Suppressor macrophage (primary cell): ENCODE results near the gene CACNA1B.

Source experiments
- DNase-seq, 4 experiments: peaks; one replicate each; pipeline ENCODE4 v3.0.0-alpha.2; 2020 to 2022

CACNA1B gene

GRCh38 chr9:137924169-137924568 lies 46.6 kb downstream of the CACNA1B start:
- no peak for DNase-seq

- DNase-seq = no peak
Measured at GRCh38 chr9:137924761-137925369, 47.3 kb downstream of the CACNA1B start.

- no peak for DNase-seq
Measured at GRCh38 chr9:137943655-137944054, 66.1 kb downstream of the CACNA1B start.

- no peak for DNase-seq
Measured at GRCh38 chr9:137945581-137945980, 68.0 kb downstream of the CACNA1B start.

GRCh38 chr9:137946993-137947392 lies 69.4 kb downstream of the CACNA1B start:
- DNase-seq = no peak

GRCh38 chr9:137948642-137949041 lies 71.1 kb downstream of the CACNA1B start:
- no peak for DNase-seq

- DNase-seq = no peak
Measured at GRCh38 chr9:137949260-137949659, 71.7 kb downstream of the CACNA1B start.

- no peak for DNase-seq
Measured at GRCh38 chr9:137951107-137951506, 73.5 kb downstream of the CACNA1B start.

GRCh38 chr9:137951597-137952490 lies 74.3 kb downstream of the CACNA1B start:
- no peak for DNase-seq

- no peak for DNase-seq
Measured at GRCh38 chr9:137952976-137953666, 75.5 kb downstream of the CACNA1B start.

- DNase-seq = no peak
Measured at GRCh38 chr9:137953683-137954438, 76.3 kb downstream of the CACNA1B start.

GRCh38 chr9:137955224-137955570 lies 77.6 kb downstream of the CACNA1B start:
- no peak for DNase-seq

- DNase-seq = no peak
Measured at GRCh38 chr9:137955586-137955985, 78.0 kb downstream of the CACNA1B start.

- DNase-seq = no peak
Measured at GRCh38 chr9:137956039-137956438, 78.5 kb downstream of the CACNA1B start.

- no peak for DNase-seq
Measured at GRCh38 chr9:137956688-137957385, 79.3 kb downstream of the CACNA1B start.

GRCh38 chr9:137959641-137960411 lies 82.2 kb downstream of the CACNA1B start:
- no peak for DNase-seq

GRCh38 chr9:137960496-137960895 lies 82.9 kb downstream of the CACNA1B start:
- DNase-seq = no peak

GRCh38 chr9:137963525-137963924 lies 85.9 kb downstream of the CACNA1B start:
- DNase-seq = no peak

- DNase-seq = no peak
Measured at GRCh38 chr9:137965177-137965795, 87.7 kb downstream of the CACNA1B start.

- no peak for DNase-seq
Measured at GRCh38 chr9:137967280-137967953, 89.8 kb downstream of the CACNA1B start.
